NB4 (cell line): ENCODE data around the gene CDCP2.

Experiments used
- MYC ChIP-seq: IDR thresholded peaks from 2 replicates; pipeline ENCODE4 v1.6.1; 2011; ENCODE audit warnings: low read depth, low read length
- POLR2A ChIP-seq: IDR thresholded peaks from 2 replicates; pipeline ENCODE4 v1.6.1; 2011; ENCODE audit warnings: mild to moderate bottlenecking; ENCODE audit not compliant: insufficient read length; ENCODE audit errors: extremely low read depth
- TF ChIP-seq, protein P1 (sequence below): IDR thresholded peaks from one replicate; pipeline ENCODE4 v1.5.1; 2012; ENCODE audit warnings: low read depth, low read length
- TF ChIP-seq, protein P2 (sequence below): IDR thresholded peaks from 2 replicates; pipeline ENCODE4 v1.6.1; 2011; ENCODE audit warnings: low read depth, low read length

DNA sequence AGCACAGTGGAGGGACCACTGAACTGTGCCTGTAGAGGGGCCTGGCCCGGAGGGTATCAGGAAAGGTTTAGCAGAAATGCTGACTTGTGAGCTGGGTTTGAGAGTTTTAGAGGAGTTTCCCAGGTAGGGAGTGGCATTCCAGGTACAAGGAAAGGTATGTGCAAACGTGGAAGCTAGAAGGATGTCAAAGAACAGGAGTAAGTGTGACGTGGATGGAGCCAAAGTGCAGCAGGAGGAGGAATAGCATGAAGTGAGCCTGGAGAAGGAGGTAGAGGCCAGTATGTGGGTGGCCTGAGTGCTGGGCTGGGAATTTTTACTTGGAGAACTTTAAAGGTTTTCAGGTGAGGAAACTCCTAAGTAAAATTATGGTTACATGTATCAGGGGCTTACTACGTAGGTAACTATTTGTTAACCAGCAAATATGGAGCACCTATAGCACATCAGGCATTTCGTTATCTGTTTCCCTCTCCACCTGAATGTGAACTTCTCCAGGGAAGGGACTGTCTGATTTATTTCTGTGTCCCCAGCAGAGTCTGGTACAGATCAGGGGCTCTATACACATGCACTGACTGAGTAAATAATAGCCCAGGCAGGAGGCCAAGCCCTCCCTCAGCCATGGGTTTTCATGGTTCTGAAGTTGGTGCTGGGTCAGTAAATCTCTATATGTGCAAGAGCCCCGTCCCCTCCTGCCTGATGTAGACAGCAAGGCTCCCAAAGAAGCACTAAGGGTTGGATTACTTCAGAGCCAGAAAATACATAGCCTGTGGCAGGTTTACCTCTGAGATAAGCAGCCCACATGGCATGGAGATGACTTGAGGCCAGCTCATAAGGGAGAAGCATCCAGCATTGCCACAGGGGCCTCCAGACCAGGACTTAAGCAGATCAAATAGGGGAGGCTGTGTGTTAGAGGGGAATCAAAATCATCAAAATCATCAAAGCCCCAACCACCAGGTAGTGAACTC is 43.4 kb downstream of the CDCP2 start:
- TF ChIP-seq, protein P1, sequence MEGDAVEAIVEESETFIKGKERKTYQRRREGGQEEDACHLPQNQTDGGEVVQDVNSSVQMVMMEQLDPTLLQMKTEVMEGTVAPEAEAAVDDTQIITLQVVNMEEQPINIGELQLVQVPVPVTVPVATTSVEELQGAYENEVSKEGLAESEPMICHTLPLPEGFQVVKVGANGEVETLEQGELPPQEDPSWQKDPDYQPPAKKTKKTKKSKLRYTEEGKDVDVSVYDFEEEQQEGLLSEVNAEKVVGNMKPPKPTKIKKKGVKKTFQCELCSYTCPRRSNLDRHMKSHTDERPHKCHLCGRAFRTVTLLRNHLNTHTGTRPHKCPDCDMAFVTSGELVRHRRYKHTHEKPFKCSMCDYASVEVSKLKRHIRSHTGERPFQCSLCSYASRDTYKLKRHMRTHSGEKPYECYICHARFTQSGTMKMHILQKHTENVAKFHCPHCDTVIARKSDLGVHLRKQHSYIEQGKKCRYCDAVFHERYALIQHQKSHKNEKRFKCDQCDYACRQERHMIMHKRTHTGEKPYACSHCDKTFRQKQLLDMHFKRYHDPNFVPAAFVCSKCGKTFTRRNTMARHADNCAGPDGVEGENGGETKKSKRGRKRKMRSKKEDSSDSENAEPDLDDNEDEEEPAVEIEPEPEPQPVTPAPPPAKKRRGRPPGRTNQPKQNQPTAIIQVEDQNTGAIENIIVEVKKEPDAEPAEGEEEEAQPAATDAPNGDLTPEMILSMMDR: no peak
- TF ChIP-seq MYC (no peak), POLR2A (no peak)
- TF ChIP-seq, protein P2, sequence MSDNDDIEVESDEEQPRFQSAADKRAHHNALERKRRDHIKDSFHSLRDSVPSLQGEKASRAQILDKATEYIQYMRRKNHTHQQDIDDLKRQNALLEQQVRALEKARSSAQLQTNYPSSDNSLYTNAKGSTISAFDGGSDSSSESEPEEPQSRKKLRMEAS: no peak
